Activated T-helper 1 cell treated with Interleukin-2 at 50 U/mL for 16 hours (primary cell): Measurements from ENCODE around the gene ADAMTS13.
A peak's percentile ranks its signal among the peaks of the same experiment; 100 is the strongest.

Experiments used
- DNase-seq: peaks from one replicate; pipeline ENCODE4 v3.0.0-alpha.2; 2020; ENCODE audit warnings: low read depth

ADAMTS13 gene

DNA sequence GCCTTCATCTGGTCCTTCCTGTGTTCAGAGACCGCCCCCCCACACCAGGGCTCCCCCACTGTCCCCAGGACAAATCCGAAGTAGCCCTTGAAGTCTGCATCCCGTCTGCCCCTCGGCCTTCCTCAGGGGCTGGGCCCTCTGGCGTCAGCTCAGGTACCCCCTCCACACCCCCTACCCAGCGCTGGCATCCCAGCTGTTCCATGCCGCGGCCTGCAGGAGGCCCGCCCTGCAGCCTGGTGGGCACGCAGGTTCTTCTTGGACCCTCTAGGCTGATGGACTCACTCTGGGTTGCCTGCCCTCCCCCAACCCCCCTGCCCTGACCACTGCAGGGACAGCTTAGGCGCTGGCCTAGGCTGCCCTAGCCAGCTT is 50.1 kb downstream of the ADAMTS13 start:
- DNase-seq: no peak

DNA sequence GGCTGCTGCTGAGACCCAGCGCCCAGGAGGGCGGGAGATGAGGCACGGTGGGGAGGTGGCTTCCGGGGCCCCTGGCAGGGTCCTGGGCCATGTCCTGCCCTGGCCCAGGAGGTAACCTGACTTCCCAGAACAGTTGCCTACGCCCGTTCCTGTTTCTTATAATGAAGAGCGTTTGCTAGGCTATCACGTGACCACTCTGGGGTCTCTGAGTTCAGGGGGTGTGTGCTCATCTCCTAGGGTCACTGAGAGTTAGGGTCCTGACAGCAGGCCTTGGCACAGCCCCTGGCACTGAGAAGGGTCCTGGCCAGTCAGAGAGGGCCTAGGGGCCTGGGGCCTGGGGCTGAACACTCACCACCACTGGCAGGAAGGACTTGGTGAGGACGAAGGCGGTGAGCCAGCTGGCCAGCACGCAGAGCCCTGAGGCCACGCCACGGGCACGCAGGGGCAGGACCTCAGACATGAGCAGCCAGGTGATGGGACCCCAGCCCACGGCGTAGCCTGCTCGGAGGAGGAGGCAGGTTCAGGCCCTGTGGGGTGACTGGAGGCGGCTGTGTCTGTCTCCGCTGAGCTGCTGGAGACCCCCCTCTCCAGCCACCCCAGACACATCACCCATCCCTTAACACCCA is 50.7 kb downstream of the ADAMTS13 start:
- DNase-seq: no peak

DNA sequence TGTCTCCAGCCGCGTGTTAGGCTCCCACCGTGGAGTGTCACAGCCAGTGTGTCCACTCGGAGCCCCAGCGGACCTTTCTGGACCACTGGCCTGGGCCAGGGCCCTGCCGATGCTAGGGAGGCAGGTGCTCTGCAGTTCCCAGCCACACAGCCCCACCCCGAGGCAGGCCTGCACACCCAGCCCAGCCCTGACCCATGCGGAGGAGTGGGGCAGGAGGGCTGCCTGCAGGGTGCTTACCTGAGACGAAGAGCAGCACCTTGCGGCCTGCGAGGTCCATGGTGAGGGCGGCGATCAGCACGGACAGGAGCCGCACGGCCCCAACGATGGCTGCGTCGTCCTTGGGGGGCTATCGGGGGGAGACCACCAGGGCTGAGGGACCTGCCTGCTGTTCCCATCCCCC is 51.6 kb downstream of the ADAMTS13 start:
- no peak for DNase-seq

DNA sequence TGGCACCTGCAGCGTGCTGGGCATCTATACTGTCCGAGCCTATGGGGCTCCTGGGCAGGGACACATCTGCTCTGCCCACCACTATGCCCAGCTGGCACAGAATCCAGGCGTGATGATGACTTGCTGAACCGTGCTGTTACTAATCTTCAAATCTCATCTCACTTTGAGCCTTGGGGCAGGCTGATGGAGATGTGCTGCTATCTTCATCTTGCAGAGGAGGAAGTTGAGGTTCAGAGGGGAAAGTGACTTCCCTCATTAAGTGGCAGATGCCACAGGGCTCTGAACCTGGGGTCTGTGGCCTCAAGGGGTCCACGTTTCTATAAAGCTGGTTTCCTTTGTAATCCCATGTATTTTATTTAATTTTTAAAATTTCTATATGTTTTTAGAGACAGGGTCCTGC is 52.0 kb downstream of the ADAMTS13 start:
- DNase-seq: no peak

DNA sequence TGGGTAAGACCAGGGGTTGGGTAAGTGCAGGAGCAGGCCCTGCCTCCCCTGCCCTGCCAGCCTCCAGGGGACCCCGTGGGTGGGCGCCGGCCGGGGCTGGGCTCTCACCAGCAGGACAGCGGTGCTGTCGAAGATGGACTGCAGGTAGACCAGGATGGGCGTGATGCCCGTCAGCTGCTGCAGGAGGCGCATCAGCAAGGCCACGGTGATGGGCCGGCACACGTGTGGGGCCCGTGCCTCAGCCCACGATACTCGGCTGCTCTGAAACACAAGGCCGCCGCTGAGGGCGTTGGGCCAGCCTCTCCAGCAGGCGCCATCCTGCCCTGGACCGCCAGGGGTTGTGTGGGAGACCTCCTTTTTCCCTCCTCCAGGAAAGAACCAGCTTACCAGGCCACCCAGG is 52.7 kb downstream of the ADAMTS13 start:
- DNase-seq: no peak

- no peak for DNase-seq
These were observed 53.3 kb downstream of the ADAMTS13 start for GRCh38 chr9:133475292-133476012.

- DNase-seq: no peak
These were observed 54.1 kb downstream of the ADAMTS13 start for GRCh38 chr9:133476036-133476931.

GRCh38 chr9:133476941-133477340 is 54.8 kb downstream of the ADAMTS13 start:
- DNase-seq: no peak

- no peak for DNase-seq
These were observed 55.3 kb downstream of the ADAMTS13 start for GRCh38 chr9:133477461-133477860.

- no peak for DNase-seq
These were observed 56.1 kb downstream of the ADAMTS13 start for GRCh38 chr9:133477992-133478850.

DNA sequence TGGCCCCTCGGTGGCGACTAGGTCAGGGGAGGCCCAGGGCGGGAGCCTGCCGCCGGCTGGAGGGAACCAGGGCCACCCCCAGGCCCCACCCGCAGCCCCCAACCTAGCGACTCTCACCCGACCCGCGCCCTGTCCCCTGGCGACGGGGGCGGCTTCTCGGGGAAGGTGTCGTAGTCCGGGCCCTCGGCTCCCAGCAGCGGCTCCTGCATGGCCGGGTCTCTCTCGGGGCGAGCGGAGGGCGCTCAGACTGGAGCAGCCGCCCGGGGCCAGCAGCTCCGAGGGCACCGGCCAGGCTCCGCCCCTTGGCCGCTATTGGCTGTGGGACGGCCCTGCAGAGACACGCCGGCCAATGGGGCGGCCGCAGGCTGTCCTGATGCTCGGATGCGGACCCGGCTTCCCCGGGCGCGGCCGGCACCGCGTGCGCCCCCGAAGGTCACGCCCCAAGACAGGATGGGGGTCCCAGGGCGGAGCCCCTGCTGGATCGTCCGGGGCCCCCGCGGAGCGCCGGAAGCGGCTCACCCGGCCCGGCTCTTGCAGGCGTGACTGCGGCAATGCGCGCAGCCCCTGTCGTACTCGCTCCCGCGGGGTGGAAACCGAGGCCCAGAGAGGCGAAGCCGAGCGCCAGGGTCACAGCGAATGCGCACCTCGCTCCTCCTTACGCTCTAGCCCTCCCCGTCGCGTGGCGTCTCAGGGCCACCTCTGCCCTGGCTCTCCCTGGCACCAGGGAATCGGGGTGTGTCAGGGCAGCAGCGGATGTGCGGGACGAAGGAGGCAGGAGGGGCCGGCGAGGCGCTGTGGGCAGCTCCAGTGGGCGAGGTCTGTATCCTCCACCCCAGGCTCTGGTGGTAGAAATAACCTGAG is 56.9 kb downstream of the ADAMTS13 start, which contains the start of gene SLC2A6:
SLC2A6 (minus strand) TSS at position 249 of the 861 bp plus-strand sequence; CDS start at position 209, 40 bp downstream.
- peak; percentile 69 for DNase-seq

GRCh38 chr9:133483611-133484010 is 61.4 kb downstream of the ADAMTS13 start:
- DNase-seq: no peak

GRCh38 chr9:133484671-133485437 is 62.7 kb downstream of the ADAMTS13 start:
- DNase-seq: no peak

GRCh38 chr9:133485531-133486260 is 63.5 kb downstream of the ADAMTS13 start:
- DNase-seq: no peak

GRCh38 chr9:133487331-133487725 is 65.2 kb downstream of the ADAMTS13 start:
- DNase-seq: no peak

DNA sequence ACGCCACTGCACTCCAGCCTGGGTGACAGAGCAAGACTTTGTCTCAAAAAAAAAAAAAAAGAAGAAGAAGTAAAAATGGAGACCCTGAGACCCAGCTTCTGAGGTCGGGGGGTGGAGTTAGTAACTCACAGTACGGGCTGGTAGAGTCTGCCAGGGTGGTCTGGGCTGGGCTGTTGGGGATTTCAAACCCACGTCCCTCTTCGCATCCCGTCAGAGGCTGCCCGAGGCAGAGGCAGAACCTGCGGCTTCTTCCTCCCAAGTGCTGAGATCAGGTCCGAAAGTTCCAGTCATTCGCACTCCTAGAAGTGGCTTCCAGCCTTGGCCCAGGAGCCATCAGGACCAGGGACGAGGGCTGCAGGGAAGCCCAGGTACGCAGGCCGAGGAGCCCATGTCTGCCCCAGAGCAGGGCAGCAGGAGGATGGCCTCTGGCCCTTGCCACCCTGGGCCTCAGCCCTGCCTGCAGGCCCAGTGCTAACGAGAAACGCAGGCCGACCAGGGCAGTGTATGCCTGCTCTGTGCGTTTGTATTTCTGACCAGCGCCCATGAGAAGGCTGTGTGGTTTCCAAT is 66.6 kb downstream of the ADAMTS13 start:
- no peak for DNase-seq

DNA sequence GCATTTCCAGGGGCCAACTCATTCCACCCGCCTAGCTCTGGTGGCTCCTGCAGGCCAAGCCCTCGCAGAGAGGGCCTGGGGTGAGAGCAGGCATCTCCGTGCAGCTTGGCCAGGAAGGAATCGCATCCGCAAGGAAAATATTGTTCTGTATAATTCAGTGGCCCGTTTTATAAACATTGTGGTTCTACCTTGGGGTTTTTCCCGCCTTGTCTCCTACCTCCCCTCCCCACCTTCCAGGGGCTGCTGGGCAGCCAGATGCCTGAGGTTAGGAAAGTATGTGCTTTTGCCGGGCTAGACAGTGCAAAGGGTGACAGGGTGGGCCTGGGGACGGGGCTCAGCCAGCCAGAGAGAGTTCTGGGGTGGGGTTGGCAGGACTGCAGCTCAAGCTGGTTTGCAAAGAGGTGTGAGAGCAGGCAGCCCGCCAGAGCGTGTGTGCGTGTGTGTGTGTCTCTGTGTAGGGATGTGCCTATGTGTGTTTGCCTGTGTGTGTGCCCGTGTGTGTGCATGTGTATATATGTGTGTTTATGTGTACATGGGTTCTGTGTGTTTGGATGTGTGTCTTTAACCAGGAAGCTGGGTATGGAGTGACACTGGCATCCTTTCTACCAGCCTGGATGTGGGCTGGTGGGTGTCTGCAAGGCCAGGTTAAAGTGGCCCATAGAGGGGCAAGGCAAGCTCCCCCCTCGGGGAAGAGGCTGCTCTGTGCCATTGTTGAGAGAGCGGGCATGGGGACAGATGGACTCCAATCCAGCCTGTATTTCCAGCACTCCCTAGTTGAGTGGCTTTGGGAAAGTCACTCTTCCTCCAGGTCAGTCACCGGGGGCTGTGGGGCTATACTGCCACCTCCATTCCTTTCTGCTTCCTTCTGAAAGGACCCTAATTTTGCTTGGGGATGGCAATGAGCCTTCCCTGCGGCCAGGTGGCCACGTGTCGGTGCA is 67.4 kb downstream of the ADAMTS13 start:
- no peak for DNase-seq

GRCh38 chr9:133490201-133490681 is 68.1 kb downstream of the ADAMTS13 start:
- DNase-seq: no peak
